ENCODE data around the gene ARHGAP22.

The ARHGAP22 gene

DNA sequence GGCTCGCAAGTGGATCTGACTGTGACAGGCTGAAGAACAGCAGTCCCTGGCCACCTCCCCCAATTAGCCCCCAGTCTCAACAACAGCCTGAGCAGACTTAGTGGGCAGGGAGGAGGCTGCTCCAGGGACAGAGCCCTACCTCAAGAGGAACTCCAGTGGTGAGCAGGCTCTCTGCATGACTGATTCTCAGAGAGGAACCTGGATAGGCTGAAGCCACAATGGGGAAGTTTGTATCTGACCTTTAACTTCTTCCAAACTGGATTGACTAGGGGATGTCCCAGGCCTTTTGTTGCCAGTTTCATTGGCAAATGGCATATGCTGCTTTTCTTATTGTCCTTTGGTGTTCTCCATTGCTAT, 93.0 kb downstream of the ARHGAP22 start:
- no peak for DNase-seq (ENCODE audit: low spot score)

DNA sequence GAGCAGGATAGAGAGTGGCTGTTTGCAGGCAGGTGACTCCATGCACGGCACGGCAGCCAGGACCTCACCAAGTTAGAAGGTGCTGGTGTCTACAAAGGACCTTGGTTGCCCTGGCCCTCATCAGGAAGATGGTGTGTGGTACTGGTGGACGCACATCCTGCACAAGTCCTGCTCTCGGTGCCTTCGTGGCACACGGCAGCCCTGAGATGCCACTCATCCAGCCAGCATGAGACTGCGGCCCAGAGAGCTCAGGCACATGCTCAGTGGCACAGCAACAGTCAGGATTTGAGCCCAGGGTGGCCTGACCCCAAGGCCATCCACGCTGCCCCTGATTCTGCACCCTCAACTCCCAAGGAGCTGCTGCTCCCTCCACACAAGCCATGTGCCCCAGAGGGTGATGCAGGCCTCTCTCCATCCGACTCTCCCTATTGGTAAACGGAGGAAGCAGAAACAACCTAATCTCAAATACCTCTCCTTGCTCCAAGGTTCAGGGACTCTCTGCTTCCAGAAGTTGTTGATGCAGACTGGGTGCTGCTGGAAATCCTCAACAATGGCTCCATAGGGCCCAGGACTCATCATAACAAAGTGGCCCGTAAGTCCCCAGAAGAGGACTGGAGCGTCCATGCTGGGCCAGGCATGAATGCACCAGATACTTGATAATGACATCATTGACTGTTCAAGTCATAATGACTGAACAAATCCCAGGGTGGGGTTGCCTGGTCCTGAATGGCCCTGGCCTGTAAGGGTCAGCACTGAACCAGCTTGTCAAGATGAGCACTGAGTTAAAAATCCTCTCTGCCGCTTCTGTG, 93.6 kb downstream of the ARHGAP22 start:
- no peak for DNase-seq (ENCODE audit: low spot score)

DNA sequence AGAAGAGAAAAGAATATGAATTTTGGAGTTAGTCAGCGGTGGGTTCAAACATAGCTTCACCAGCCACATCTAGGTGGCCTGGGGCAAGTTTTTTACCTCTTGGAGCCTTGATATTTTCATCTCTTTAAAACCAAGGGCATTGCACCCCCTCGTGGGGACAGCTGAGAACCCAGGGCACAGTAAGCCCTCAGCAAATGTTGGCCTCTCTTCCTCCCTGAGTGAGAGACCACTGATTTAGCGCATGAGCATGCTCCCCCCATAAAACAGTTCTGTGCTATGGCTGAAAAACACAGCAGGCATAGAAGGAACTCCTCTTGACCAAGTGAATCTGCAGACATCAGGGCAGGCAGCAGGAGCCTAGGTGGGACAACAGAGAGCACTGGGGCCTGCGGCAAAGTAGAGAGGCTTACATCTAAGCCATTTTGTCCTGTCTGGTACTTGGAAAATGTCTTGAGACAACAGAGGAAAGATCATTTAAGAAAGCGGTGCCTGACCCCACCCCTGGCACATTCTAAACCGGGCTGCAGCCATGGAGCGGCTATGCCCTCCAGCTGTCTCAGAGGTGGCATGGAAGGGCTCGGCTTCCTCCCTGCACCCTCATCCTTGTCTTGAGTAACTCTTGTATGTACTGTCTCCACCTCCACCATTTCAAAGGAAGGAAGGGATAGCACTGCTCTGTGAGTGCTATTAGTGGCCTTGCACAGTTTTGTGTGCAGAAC, 94.7 kb downstream of the ARHGAP22 start:
- peak; percentile 5 for DNase-seq (ENCODE audit: low spot score)

DNA sequence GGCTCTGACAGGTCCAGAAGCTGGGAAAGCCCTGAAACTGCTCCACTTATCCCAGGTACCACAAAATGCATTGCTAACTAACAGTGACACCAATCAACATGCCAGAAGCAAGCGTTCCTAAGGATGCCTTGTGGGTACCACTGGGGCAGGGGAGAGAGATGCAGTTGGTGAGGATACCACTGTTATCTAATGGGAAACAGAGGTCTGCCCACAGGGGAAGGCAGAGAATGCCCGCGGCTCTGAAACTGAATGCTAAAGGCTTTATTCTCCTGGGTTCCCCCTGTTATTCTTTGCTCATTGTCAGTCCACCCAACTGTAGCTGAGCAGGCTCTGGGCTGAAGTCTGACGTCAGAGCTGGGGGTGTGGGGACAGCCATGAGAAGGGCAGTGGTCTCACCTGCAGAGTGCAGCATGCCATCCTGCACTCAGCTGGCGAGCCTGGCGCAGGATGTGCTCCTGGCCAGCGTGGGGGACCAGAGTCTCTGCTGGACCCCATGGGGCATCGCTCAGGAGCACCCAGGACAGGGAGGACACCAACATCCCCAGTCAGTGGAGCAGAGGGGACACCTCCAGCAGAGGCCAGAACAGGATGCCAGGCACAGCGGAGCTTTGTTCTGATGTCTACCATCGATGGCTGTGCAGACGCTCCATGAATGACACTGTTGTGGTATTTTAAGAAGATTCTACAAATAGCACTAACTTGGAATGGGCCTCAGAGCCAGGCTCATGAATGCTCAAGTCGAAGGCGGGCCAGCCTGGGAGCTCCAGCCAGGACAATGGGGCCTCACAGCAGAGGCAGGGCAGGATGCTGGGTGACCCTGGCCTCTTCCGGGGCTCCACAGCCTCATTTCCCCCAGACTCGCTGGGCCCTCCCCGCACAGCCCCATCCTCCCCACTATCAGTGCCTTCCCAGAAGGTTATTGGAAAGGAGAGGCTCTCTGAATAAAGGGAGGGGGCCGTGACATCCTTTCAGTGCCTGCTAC, 95.8 kb downstream of the ARHGAP22 start:
- no peak for DNase-seq (ENCODE audit: low spot score)

DNA sequence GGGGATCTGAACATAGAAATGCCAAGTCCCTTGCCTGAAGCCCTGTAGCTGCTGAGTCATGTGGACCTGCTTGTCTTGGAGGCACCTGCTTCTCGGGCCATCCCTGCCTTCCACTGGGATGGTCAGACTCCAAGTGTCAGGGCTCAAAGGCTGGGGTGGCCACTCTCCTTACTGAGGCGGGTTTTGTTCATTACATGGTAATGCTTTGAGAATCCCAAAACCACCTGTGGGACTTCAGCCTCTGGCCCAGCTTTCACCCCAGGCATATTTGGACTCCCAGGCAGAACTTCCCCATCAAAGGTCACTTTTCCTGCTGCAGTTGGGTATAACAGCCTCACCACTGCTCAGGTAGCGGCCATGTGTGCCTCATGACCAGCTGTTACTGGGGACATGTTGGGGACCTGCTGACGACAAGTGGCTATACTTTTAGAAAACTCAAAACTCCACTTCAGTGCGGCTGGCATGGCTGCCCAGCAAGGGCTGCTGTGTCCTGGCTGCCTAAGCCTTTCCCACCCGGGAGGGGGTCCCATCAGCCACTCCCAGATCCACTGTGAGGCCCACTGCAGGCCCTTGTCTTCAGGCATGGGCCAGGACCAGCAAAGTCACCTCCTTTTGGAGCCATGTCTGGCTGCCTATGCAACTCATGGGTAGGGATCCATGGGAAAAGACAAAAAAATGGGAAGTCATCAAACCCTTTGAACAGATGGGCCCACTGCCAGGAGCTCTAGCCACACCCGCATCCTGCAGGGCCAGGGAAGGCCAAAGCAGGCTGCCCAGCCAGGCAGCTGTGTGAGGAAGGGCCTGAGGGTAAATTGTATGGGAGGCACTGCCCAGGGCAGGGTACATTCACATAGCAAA, 96.7 kb downstream of the ARHGAP22 start:
- DNase-seq (ENCODE audit: low spot score): no peak

DNA sequence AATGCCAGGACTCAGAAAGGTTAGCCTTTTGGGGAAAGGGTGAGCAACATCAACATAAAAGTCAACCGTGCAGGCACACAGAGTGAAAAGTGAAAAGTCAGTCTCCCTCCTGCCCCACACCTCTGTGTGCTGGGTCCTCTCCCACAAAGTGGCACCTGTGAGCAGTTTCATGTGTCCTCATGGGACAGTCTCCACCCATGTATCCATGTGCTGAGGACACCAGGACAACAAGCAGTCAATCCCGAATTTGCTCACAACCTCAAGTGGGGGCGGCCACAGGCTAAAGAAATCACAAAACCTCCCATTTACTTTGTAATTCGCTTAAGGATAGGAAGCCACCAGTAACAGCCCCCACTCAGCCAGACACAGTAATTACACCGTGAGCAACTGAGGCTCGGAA, 97.4 kb downstream of the ARHGAP22 start:
- DNase-seq (ENCODE audit: low spot score): no peak

DNA sequence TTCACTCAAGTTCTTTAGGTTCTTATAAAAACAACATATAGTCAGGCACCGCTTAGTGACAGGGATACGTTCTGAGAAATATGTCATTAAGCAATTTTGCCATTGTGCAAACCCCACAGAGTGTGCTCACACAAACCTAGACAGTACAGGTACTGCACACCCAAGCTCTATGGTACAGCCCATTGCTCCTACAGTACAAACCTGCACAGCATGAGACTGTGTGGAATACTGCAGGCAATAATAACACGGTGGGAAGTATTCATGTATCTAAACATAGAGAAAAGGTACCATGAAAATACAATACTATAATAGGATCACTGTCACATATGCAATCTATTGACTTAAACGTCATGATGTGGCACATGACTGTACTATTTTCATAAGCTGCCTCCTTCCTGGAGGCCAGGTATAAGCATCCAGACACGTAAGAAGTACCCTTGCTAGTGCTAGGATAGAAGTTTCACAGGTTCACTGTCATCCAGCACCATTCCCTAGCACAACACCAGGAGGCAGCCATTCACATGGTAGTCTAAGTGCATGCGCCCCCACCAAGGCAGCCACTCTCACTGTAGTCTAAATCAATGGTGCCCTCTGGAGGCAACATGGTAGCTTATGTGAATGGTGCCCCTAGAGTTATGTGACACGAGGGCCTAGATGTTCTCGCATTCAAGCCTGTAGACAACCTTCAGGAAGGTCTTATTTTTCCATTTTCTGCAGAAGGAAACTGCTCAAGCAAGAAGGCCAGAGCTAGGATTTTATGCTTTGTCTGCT, 98.5 kb downstream of the ARHGAP22 start:
- peak; percentile 36 for DNase-seq (ENCODE audit: low spot score)

DNA sequence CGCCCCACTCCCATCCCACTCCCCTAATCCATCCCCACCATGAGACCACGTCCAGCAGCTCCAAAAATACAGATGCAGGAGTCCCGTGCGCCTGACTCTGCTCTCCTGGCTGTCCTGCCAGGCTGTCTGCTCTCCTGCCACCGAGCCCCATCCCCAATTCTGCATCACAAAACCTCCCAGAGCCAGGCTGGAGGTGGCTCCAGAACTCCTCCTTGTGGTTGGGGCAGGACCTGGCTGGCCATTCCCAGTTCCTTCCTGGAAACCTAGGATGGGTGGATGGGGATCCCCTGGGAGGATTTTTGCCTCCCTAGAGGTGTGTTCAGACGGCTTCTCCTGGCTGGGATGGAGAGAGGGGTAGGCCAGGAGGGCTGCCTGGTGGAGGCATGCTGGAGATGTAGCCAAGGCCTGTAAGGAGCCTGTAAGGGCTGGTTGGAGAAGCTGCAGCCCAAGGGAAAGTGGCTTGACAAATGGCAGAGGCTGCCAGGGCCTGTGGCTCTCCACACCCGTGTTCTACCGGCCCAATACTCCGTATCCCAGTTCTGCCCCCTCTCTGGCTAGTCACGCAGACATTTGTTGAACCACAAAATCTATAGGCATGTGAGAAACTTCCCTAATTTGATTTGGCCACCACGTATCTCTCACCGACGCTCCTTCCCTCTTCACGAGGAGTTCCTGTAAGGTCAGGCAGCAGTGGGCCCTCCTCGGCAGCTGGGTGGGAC, 99.3 kb downstream of the ARHGAP22 start:
- DNase-seq (ENCODE audit: low spot score): no peak

DNA sequence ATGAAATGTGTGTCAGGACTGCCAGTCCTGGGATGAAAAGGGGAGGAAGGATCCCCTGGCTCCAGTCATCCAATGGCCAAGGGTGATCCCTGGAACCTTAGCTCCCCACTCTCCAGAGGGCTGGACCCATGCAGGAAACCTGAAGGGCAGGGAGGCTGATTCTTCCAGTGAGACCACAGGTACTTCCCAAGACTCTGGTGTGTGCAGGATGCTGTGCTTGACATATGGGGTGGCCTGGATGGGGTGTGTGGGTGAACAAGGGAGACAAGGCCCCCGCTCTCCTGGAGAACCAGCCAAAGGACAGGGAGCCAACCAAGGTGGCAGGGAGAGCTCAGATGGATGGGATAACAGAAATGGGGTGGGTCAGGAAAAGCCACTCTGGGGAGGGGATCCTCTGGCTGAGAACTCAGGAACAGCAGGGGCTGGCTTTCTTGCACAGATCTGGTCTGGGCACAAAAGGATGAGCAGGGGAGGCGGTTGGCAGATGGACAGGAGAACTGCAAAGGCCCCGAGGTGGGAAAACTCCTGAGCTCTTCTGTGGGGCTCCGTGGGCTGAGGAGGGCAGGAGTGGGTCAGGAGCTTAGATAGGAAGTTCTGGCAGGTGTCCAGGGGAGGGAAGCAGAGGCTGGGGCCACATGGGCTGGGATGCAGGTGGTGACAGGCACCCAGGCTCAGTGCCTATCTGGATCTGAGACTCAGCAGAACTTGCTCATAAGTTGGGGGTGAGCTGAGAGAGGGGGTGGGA, 100.6 kb downstream of the ARHGAP22 start:
- DNase-seq (ENCODE audit: low spot score): no peak

DNA sequence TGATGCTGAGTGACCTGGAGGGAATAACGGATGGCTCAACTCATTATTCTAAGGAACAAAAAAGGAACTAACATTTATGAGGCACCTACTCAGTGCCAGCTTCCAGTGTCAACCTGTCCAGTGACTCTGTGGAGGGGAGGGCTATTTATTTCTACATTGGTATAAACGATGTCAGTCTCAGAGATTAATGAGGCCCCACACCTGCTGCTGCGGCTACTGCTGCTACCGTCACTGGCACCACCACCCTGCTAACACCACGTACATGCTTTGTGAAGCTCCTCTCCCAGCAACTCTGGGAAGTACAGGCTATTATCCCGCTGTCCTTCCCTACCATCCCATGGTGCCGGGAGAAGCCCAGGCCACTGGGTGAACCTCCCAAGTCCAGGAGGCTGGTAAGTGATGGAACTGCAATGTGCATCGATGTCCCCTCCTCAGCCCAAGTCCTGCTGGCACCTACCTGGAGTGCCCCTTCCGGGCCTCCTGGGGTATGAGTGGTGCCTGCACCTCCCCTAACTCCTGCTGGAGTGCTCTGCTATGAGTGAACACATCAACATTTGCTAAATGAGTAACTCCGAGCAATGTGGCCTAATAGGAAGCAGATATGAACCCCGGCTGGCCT, 101.5 kb downstream of the ARHGAP22 start:
- DNase-seq (ENCODE audit: low spot score): no peak

DNA sequence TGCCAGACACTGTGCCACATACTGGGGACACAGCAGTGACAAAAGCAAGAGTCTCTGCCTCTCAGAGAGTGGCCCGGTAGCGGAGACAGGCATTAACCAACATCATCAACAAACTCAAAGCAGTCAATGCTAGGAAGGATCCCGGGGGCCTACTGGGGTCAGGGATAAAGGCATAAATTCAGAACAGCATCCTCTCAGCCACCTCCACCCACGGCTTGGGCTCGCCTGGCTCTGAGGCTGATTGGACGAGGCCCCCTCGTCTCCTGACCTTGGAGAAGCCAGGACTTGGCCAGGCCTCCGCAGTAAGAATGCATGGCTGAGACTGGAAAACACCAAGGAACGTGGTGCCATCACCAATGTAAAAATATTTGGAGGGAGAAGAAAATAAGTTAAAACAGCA, 102.1 kb downstream of the ARHGAP22 start:
- DNase-seq (ENCODE audit: low spot score): no peak

DNA sequence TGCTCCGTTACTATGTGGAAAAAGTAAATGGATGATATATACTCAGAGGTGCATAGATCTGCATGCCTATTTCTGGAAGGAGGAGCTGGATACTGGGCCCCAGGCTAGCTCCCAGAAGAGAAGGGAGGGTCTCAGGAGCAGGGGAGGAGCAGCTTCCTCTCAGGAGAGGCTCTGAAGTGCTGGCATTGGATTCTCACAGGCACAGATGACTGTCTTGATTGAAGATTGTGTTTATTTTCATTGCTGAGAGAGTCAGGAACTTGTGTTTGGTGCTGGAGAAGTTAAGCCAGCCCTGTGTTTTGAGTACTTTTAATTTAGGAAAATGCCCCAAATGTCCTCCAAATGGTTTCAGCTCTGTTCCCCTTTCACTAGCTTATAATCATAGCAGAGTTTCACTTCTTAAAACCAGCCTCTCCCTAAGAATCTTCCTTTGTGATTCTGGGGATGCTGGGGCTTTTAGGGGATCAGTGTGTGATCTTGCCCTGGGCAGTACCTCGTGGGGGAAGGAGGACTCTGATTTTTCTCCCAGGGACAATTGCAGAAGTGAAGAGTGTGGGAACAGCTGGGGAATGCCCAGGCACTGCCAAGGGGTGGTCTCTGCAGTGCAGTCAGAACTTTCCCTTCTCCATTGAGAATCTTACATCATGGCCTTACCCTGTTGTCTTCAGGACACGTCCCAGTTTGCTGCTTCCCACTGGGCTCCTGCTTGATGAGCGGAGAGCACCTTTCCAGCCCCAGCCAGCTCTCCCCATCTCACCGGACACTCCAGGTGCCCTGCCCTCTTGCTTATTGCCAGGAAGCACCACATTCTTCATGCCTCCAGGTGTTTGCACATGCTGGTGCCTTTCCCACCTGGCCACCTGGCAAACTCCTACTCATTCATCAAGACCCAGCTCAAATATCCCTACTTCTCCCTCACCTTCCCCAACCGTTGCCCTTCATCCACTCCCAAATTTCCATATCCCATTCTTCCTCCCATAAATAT, 102.8 kb downstream of the ARHGAP22 start:
- DNase-seq (ENCODE audit: low spot score): no peak

DNA sequence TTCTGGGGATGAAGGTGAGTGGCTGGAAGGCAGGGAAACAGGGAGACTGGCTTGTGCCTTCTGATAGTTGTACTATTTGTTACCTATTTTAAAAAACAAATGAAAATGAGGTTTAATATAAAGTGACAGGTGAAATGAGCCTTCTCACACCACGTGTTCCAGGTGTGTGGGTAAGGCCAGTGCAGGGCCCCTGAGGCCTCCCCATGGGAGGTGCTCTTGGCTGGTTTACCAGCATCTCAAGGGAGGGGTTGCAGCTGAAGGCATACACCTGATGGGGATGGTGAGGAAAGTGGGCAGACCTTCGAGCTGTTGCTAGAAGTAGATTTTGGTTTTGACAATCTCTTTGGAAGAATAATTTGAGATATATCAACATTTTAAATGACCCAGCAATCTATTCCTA, 103.6 kb downstream of the ARHGAP22 start:
- DNase-seq (ENCODE audit: low spot score): no peak

DNA sequence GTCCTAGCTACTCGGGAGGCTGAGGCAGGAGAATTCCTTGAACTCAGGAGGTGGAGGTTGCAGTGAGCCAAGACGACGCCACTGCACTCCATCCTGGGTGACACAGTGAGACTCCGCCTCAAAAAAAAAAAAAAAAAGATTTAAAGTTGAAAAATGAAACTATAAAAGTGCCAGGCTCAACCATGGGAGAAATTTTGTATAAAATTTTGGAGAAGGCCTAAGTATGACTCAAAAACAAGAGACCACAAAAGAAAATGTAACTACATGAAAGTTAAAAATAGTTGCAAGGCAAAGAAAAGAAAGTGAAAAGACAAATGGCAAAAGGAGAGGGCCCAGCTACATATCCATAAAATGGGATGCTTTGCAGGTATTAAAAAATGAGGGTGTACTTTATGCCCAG, 104.1 kb downstream of the ARHGAP22 start:
- no peak for DNase-seq (ENCODE audit: low spot score)

DNA sequence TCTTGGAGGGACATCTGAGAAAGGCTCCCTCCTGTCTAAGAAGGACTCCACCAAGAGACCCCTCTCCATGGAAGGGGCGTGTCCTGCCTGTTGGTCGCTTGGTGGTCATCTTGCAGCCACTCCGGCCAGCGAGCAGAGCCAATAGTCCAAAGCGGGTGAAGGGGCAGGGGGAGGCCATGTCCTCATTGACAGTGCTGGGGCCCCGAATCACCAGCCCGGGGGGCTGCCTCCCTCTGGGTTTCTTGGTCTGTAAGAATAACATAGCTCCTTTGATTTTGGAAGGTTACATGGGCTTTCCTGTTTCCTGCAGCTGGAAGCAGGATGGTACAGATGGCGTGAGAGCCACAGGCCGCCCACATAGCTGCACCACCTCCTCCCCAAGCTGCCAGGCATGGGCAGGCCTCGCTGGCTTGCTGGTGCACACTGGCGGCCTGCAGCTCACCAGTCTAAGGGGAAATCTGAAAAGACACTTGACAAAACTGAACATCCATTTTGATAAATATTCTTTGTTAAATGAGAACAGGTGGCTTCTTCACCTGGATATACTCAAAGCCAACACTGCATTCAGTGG, 105.8 kb downstream of the ARHGAP22 start:
- DNase-seq (ENCODE audit: low spot score): no peak

DNA sequence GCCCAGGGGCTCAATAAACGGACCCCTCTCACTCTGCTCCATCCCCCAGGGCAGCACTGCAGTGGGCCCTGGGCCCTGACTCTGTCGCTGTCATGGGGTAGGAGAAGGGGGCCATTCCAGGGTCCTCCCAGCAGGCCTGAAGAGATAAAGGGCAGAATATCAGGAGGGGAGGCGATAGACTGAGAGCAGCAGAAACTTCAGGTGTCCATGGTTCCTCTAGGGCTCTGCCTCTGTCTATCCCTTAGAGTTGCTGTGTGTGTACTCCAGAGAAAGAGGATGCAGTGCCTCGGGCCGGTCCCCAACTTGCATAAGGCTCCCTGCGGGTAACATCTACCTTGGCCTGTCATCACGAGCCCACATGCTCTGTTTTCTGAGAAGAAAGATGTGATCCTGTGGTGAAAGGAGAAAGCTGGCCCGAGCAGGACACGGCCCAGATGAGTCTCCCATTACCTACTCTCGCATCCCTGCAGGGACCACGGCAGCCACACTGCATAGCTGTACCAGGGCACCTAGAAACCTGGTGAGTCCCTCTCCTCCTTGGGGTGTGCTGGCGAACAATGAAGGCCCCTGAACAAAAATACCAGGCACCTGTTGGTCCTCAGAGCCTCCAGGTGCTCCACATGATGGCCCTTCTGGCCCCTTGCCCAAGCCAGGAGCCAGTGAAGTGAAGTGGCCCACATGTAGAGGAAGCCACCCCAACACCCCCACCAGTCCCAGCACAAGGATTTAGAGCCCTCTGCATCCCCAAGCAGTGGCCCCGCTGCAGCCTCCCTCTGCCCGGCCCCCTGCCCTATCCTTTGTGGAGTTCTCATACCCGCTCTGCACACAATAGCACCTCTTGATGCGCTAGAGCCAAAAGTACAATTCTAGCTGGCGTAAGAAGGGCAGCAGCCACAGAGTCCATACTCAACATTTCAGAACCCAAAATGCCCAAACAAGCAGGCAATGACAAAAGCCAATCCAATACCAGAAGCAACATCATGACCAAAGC, 106.8 kb downstream of the ARHGAP22 start:
- no peak for DNase-seq (ENCODE audit: low spot score)

All from cerebellar cortex (tissue), 1 donor.